HCT116 (cell line): ENCODE results near the gene RANBP17. TPM values are rescaled to one million over a fixed set of nuclear protein-coding genes. Genes with fewer than 3 reads are reported as not detected.

Source experiments
- ATAC-seq: fragments of 200-7000 bp; cut with Tn5 transposase; 2 replicates; pipeline ENCODE4 v1.9.1; 2020; ENCODE audit warnings: mild to moderate bottlenecking, moderate library complexity
- BruUV-seq: library from RNA; stranded (reverse); fragments of 400-500 nt; replicated peaks from 2 replicates; lab custom pipeline; 2021; lab: Mats Ljungman, UMichigan
- CTCF ChIA-PET: fragments of 300-600 bp; sonication (Branson Sonifier 250); formaldehyde crosslinking; loops from one replicate; lab custom pipeline; 2021; ENCODE audit warnings: antibody characterized with exemption; lab: Charles Lee
- POLR2A ChIA-PET: fragments of 300-600, 350-600 bp; sonication (Branson Sonifier 250); formaldehyde crosslinking; loops from one replicate; lab custom pipeline; 2021; ENCODE audit warnings: antibody characterized with exemption; lab: Charles Lee
- RAD21 ChIA-PET, 2 experiments: fragments of 300-600 bp; sonication (Branson Sonifier 250); formaldehyde crosslinking; loops; one replicate each; lab custom pipeline; 2023; ENCODE audit warnings: low total read pairs in 2 of 2; ENCODE audit not compliant: uncharacterized antibody in 2 of 2, unreplicated experiment in 2 of 2, low non-redundant PET in 1 of 2; lab: Charles Lee
- DNase-seq: peaks from one replicate; pipeline ENCODE4 v3.0.0-alpha.2; 2010; ENCODE audit warnings: low read depth, low spot score
- H2AFZ ChIP-seq: fragments of 200-600 bp; shearing (Covaris generic), sonication (generic); 2 replicates; pipeline ENCODE4 v1.6.1; 2017; ENCODE audit warnings: low read depth, mixed run types, mixed read lengths, antibody characterized with exemption, low read length; ENCODE audit not compliant: poor library complexity, severe bottlenecking
- H3K27ac ChIP-seq: 2 replicates; pipeline ENCODE4 v1.5.1; 2012; ENCODE audit warnings: low read depth, low read length
- H3K27me3 ChIP-seq: fragments of 200-600 bp; sonication (generic); 2 replicates; pipeline ENCODE4 v1.6.1; 2016; ENCODE audit warnings: mixed run types, low read length, mixed read lengths; ENCODE audit not compliant: insufficient read depth
- H3K36me3 ChIP-seq, 2 experiments: fragments of 200-500 bp in 1 of 2; fragments of 200-600 bp in 1 of 2; sonication (Bioruptor generic) in 1 of 2; sonication (generic) in 1 of 2; 2 replicates each; pipeline versions ENCODE4 v1.5.1 to v1.6.1; 2014 to 2016; ENCODE audit warnings: low read length in 2 of 2, inconsistent platforms in 1 of 2, mixed read lengths in 1 of 2, mixed run types in 1 of 2; ENCODE audit not compliant: insufficient read depth in 2 of 2, control insufficient read depth in 1 of 2
- H3K4me1 ChIP-seq, 2 experiments: fragments of 200-600 bp in 1 of 2; sonication (generic) in 1 of 2; 2 replicates each; pipeline versions ENCODE4 v1.5.1 to v1.6.1; 2012 to 2017; ENCODE audit warnings: low read length in 2 of 2, inconsistent platforms in 1 of 2, mild to moderate bottlenecking in 1 of 2, mixed read lengths in 1 of 2, mixed run types in 1 of 2, moderate library complexity in 1 of 2; ENCODE audit not compliant: insufficient read depth in 2 of 2, control insufficient read depth in 1 of 2
- H3K4me2 ChIP-seq: fragments of 200-600 bp; sonication (generic); 2 replicates; pipeline ENCODE4 v1.6.1; 2017; ENCODE audit warnings: mixed run types, low read length, mixed read lengths
- H3K4me3 ChIP-seq, 2 experiments: fragments of 200-600 bp in 1 of 2; sonication (generic) in 1 of 2; replicated peaks in 1 of 2; 2 replicates each; pipeline ENCODE4 v1.5.1; 2011 to 2016; ENCODE audit warnings: low read length in 2 of 2, control low read depth in 1 of 2, low read depth in 1 of 2, mild to moderate bottlenecking in 1 of 2, mixed read lengths in 1 of 2, mixed run types in 1 of 2
- H3K79me2 ChIP-seq: fragments of 200-600 bp; sonication (generic); 2 replicates; pipeline ENCODE4 v1.6.1; 2017; ENCODE audit warnings: mild to moderate bottlenecking, mixed run types, low read length, moderate library complexity, mixed read lengths; ENCODE audit not compliant: insufficient read depth
- H3K9ac ChIP-seq: fragments of 200-600 bp; sonication (generic); 2 replicates; pipeline ENCODE4 v1.6.1; 2016; ENCODE audit warnings: low read length, mixed read lengths
- H3K9me2 ChIP-seq: fragments of 200-600 bp; sonication (generic), shearing (Covaris generic); 2 replicates; pipeline ENCODE4 v1.6.1; 2017; ENCODE audit warnings: mixed run types, mild to moderate bottlenecking, moderate library complexity; ENCODE audit not compliant: insufficient read depth
- H3K9me3 ChIP-seq, 2 experiments: fragments of 200-500 bp in 1 of 2; fragments of 200-600 bp in 1 of 2; sonication (Bioruptor generic) in 1 of 2; sonication (generic) in 1 of 2; 2 replicates each; pipeline ENCODE4 v1.6.1; 2014 to 2017; ENCODE audit warnings: low read length in 2 of 2, mixed read lengths in 2 of 2, inconsistent platforms in 1 of 2, low read depth in 1 of 2, mild to moderate bottlenecking in 1 of 2, mixed run types in 1 of 2, moderate library complexity in 1 of 2; ENCODE audit not compliant: control insufficient read depth in 1 of 2, insufficient read depth in 1 of 2
- H4K20me1 ChIP-seq: fragments of 200-600 bp; sonication (generic), shearing (Covaris generic); 2 replicates; pipeline ENCODE4 v1.6.1; 2017; ENCODE audit warnings: mixed run types, mild to moderate bottlenecking, moderate library complexity; ENCODE audit not compliant: insufficient read depth
- CBX3 ChIP-seq: IDR thresholded peaks from 2 replicates; pipeline ENCODE4 v1.6.1; 2012; ENCODE audit warnings: low read depth
- CEBPB ChIP-seq: IDR thresholded peaks from 2 replicates; pipeline ENCODE4 v1.6.1; 2012; ENCODE audit warnings: low read depth
- CTCF ChIP-seq, 3 experiments: fragments of 200-600 bp in 1 of 3; sonication (generic) in 1 of 3; IDR thresholded peaks in 2 of 3; conservative IDR thresholded peaks in 1 of 3; 2 replicates each; pipeline ENCODE4 v1.5.1; 2012 to 2017; ENCODE audit warnings: low read depth in 2 of 3, low read length in 2 of 3, antibody characterized with exemption in 1 of 3, borderline replicate concordance in 1 of 3, control low read depth in 1 of 3, mild to moderate bottlenecking in 1 of 3, mixed read lengths in 1 of 3, mixed run types in 1 of 3, moderate library complexity in 1 of 3; ENCODE audit not compliant: insufficient read depth in 1 of 3
- ELF1 ChIP-seq: IDR thresholded peaks from 2 replicates; pipeline ENCODE4 v1.6.1; 2012; ENCODE audit warnings: low read depth, borderline replicate concordance
- EZH2 ChIP-seq: fragments of 200-600 bp; sonication (generic); IDR thresholded peaks from 2 replicates; pipeline ENCODE4 v1.6.1; 2017; ENCODE audit warnings: antibody characterized with exemption, mixed run types
- EZH2phosphoT487 ChIP-seq: fragments of 200-600 bp; IDR thresholded peaks from 2 replicates; pipeline ENCODE4 v1.6.1; 2018; ENCODE audit warnings: antibody characterized with exemption, borderline replicate concordance
- FOSL1 ChIP-seq: IDR thresholded peaks from 2 replicates; pipeline ENCODE4 v1.6.1; 2012; ENCODE audit warnings: low read depth
- JUND ChIP-seq: IDR thresholded peaks from 2 replicates; pipeline ENCODE4 v1.6.1; 2012
- MAX ChIP-seq: IDR thresholded peaks from 2 replicates; pipeline ENCODE4 v1.6.1; 2012
- POLR2A ChIP-seq: IDR thresholded peaks from 2 replicates; pipeline ENCODE4 v1.7.0; 2011; ENCODE audit warnings: borderline replicate concordance; ENCODE audit not compliant: insufficient read depth, insufficient read length; ENCODE audit errors: extremely low read depth
- RAD21 ChIP-seq: IDR thresholded peaks from 2 replicates; pipeline ENCODE4 v1.6.1; 2012; ENCODE audit warnings: low read depth, mild to moderate bottlenecking
- SP1 ChIP-seq: IDR thresholded peaks from 2 replicates; pipeline ENCODE4 v1.6.1; 2012; ENCODE audit warnings: low read depth
- SRF ChIP-seq: IDR thresholded peaks from 2 replicates; pipeline ENCODE4 v1.6.1; 2012; ENCODE audit warnings: low read depth
- TCF7L2 ChIP-seq: IDR thresholded peaks from 2 replicates; pipeline ENCODE4 v1.7.0; 2011; ENCODE audit warnings: borderline replicate concordance, inconsistent platforms; ENCODE audit not compliant: insufficient read depth, insufficient read length; ENCODE audit errors: extremely low read depth
- YY1 ChIP-seq: IDR thresholded peaks from 2 replicates; pipeline ENCODE4 v1.6.1; 2011; ENCODE audit warnings: low read length, low read depth, moderate library complexity, mild to moderate bottlenecking; ENCODE audit not compliant: insufficient replicate concordance; ENCODE audit errors: extremely low read depth
- ZFX ChIP-seq: fragments of 450-650 bp; IDR thresholded peaks from 2 replicates; pipeline ENCODE4 v1.6.1; 2017
- ZNF274 ChIP-seq: fragments of 200-500 bp; sonication (Bioruptor generic); IDR thresholded peaks from 2 replicates; pipeline ENCODE4 v1.6.1; 2014; ENCODE audit warnings: mild to moderate bottlenecking, low read depth, low read length, inconsistent platforms
- intact Hi-C: fragments of 100-400 bp; cut with micrococcal nuclease; formaldehyde crosslinking; loops from 2 replicates; pipeline ENCODE4 v1.10.0; 2022
- total RNA-seq: library from RNA; stranded (reverse); gene quantifications from one replicate; pipeline ENCODE4 v1.2.1, GENCODE V29; 2021; ENCODE audit not compliant: unreplicated experiment
- TF ChIP-seq, protein P1 (sequence below): IDR thresholded peaks from 2 replicates; pipeline ENCODE4 v1.6.1; 2012
- TF ChIP-seq, protein P2 (sequence below): IDR thresholded peaks from 2 replicates; pipeline ENCODE4 v1.6.1; 2011; ENCODE audit warnings: mild to moderate bottlenecking, low read length, moderate library complexity; ENCODE audit not compliant: insufficient replicate concordance; ENCODE audit errors: extremely low read depth

RANBP17 gene
- total RNA-seq, 1 experiment from 2014 or later, result 18.2 TPM

DNA sequence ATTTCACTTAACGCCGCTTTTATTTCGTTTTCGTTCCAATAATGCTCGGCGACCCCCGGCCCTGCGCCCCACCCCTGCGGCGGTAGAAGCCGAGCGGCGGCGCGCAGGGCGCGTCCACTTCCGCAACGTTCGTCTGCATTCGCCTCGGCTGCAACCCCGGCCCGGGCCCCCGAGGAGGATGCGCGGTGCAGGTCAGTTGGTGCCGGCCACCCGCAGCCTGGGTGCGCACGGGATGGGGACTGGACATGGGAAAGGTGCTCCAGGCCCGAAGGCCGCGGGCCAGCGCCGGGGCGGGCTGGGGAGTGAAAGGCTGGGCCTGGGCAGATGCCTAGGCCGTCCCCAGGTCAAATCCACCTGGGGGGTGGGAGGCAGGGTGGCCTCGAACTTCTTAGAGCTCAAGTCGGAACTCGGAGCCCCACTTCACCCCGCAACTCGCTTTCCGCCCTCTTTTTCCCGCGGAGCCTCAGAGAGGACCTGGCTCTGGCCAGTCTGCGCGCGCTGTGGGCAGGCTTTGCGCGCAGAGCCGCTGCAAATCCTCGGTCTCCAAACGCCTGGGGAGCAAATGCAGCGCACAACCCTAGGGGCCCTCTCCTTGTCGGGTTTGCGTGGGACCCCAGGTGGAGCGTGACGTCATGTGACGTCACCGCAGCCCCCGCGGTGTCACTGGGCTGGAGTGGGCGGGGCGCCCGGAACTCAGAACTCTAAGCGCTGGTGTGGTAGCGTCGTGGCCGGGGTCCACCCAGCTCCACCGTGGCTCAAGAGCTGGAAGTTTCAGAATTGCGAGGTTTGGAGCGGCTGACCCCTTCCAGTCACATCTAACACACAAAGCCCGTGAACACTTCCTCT, 450.5 kb downstream of the RANBP17 start:
- ChIA-PET POLR2A (no interaction called here), CTCF (no interaction called here), RAD21 (no interaction called here)
- ATAC-seq (no peak), DNase-seq (no peak)
- H3K79me2 ChIP-seq, result no peaks in the 10 kb centered on the region
- peaks cover 3 to 6% of the 10 kb centered on the region in 2 experiments; a peak in 2 of 4 replicates for H3K4me1 ChIP-seq
- H3K27ac ChIP-seq, result no peak overlapping the region
- H3K9me2 ChIP-seq, result no peaks in the 10 kb centered on the region
- H3K27me3 ChIP-seq, result no peaks in the 10 kb centered on the region
- no peaks in the 10 kb centered on the region for H3K9me3 ChIP-seq
- intact Hi-C loops, result no loop called here
- BruUV-seq, result no TSS peak
- no peak overlapping the region for H3K4me2 ChIP-seq
- H2AFZ ChIP-seq, result no peak overlapping the region
- no peak overlapping the region for H3K9ac ChIP-seq
- TF ChIP-seq, protein P1, sequence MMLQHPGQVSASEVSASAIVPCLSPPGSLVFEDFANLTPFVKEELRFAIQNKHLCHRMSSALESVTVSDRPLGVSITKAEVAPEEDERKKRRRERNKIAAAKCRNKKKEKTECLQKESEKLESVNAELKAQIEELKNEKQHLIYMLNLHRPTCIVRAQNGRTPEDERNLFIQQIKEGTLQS, result no peak
- TF ChIP-seq SP1 (no peak), SRF (no peak), ZFX (no peak), FOSL1 (no peak), MAX (no peak), TCF7L2 (no peak), POLR2A (no peak), CTCF (IDR thresholded peaks at IDR 0.05 in 2 of 3, conservative IDR thresholded peaks at IDR 0.05 in 1 of 3; ENCODE audit: borderline replicate concordance in 1 of 3, insufficient read depth in 1 of 3, low read depth in 2 of 3, low read length in 2 of 3) (no peak), YY1 (no peak), JUND (no peak), ELF1 (no peak), CBX3 (no peak), CEBPB (no peak), EZH2 (no peak), ZNF274 (no peak), EZH2phosphoT487 (no peak), RAD21 (no peak)
- TF ChIP-seq, protein P2, sequence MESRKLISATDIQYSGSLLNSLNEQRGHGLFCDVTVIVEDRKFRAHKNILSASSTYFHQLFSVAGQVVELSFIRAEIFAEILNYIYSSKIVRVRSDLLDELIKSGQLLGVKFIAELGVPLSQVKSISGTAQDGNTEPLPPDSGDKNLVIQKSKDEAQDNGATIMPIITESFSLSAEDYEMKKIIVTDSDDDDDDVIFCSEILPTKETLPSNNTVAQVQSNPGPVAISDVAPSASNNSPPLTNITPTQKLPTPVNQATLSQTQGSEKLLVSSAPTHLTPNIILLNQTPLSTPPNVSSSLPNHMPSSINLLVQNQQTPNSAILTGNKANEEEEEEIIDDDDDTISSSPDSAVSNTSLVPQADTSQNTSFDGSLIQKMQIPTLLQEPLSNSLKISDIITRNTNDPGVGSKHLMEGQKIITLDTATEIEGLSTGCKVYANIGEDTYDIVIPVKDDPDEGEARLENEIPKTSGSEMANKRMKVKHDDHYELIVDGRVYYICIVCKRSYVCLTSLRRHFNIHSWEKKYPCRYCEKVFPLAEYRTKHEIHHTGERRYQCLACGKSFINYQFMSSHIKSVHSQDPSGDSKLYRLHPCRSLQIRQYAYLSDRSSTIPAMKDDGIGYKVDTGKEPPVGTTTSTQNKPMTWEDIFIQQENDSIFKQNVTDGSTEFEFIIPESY, result no peak
- no peaks in the 10 kb centered on the region for H3K36me3 ChIP-seq
- no peaks in the 10 kb centered on the region for H4K20me1 ChIP-seq
- H3K4me3 ChIP-seq, result no peak overlapping the region
